ENCODE measurements around the gene CTAGE4. TPM values are rescaled to one million over a fixed set of nuclear protein-coding genes. Genes with fewer than 3 reads are reported as not detected.

Gene CTAGE4
- not detected in 2 replicates for total RNA-seq

GRCh38 chr7:144183166-144183565 lies at the start of gene CTAGE4:
TSS of gene CTAGE4 (plus strand) at chr7:144183466. CDS start at chr7:144183504, 38 bp downstream.

DNA sequence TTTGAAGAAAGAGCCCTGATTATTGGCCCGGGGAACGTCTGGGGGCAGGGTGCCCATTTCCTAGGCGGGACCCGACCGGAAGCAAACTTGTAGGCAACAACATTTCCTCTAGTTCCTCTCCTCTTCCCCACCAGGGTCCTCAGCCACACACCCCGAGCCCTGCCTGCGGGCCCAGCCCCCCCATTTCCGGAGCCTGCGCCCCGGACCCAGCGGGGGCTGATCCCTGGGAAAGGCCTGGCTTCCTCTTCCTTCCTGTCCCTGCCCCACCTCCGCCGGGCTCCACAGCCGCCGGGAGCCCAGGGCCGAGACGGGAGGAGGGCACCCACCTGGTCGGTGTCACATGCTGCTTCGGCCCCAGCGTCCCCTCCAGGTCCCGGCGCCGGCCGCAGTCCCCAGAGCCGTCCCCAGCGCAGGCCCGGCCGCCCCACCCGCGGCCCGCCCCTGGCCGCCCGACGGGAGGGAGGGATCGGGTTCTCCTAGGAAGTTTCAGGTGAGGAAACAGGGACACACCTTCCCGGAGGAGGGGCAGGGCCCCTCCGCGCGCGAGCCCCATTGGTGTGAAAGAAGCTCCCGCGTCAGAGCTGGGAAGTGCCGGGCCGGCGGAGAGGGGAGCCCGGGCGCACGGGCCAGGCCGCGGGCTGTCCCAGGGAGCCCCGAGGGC lies 12.1 kb downstream of the CTAGE4 start, which contains the start of gene ARHGEF35:
Gene ARHGEF35 (minus strand): TSS at position 622 of the 661 bp plus-strand sequence. CDS start 7,450 bp downstream, outside the sequence.

Other genes with a start within 250 kb of the CTAGE4 start
- not detected in 2 replicates for gene OR2F2, start 248.2 kb upstream of the CTAGE4 start, total RNA-seq
- not detected in 2 replicates for gene OR2F1, start 228.6 kb upstream of the CTAGE4 start, total RNA-seq
- gene OR6B1, start 183.1 kb upstream of the CTAGE4 start, total RNA-seq = not detected in 2 replicates
- not detected in 2 replicates for gene OR2A5, start 134.5 kb upstream of the CTAGE4 start, total RNA-seq
- not detected in 2 replicates for gene OR2A25, start 113.7 kb upstream of the CTAGE4 start, total RNA-seq
- not detected in 2 replicates for gene OR2A12, start 97.2 kb upstream of the CTAGE4 start, total RNA-seq
- gene OR2A2, start 73.9 kb upstream of the CTAGE4 start, total RNA-seq = not detected in 2 replicates
- not detected in 2 replicates for gene OR2A14, start 60.3 kb upstream of the CTAGE4 start, total RNA-seq
- gene ARHGEF35, start 12.4 kb downstream of the CTAGE4 start, total RNA-seq = 0.37 and 0.59 TPM in 2 replicates
- under 0.01 TPM in 1 of 2 replicates, not detected in the other for gene OR2A42, start 56.1 kb downstream of the CTAGE4 start, total RNA-seq
- gene OR2A7, start 81.3 kb downstream of the CTAGE4 start, total RNA-seq = not detected in 2 replicates
- gene CTAGE8, start 85.8 kb downstream of the CTAGE4 start, total RNA-seq = 0.09 TPM in 1 of 2 replicates, not detected in the other
- under 0.01 TPM in 1 of 2 replicates, not detected in the other for gene OR2A1, start 129.0 kb downstream of the CTAGE4 start, total RNA-seq
- 0.23 and 0.89 TPM in 2 replicates for gene ARHGEF5, start 171.9 kb downstream of the CTAGE4 start, total RNA-seq
- gene NOBOX, start 220.2 kb downstream of the CTAGE4 start, total RNA-seq = not detected in 2 replicates